ENCODE measurements around the gene MSANTD3. TPM values are rescaled to one million over a fixed set of nuclear protein-coding genes. Genes with fewer than 3 reads are reported as not detected.
"Not testable (repeated sequence)": the region's sequence is repeated elsewhere in the genome, so short reads cannot be mapped to it uniquely, and the experiment has no call there.

MSANTD3 gene
- 101 and 103 TPM in 2 replicates for total RNA-seq (2014; rRNA removed; shearing (Covaris generic))
- 70.2 and 87.0 TPM in 2 replicates for polyA plus RNA-seq (2015; cell fraction: cytosol; rRNA removed)
- polyA plus RNA-seq (2015; cell fraction: nucleus; rRNA removed) = 24.8 and 30.7 TPM in 2 replicates

GRCh38 chr9:100426530-100427365 is at the start of gene MSANTD3:
Gene MSANTD3, plus strand, starts transcription at chr9:100427143. Its CDS starts 14,796 bp downstream, at chr9:100441939.
- peak; percentile 52 for DNase-seq (ENCODE audit: low read depth, low spot score)
- in situ Hi-C loops (cut with HindIII; ENCODE audit: low pct_unique_long_range_greater_than_20kb, low sequenced_read_pairs) = no loop called here

- in situ Hi-C loops (cut with HindIII; ENCODE audit: low pct_unique_long_range_greater_than_20kb, low sequenced_read_pairs) = no loop called here
- DNase-seq (ENCODE audit: low read depth, low spot score) = no peak
Measured at GRCh38 chr9:100379862-100380261, 47.1 kb upstream of the MSANTD3 start.

GRCh38 chr9:100392989-100393388 is 34.0 kb upstream of the MSANTD3 start:
- DNase-seq (ENCODE audit: low read depth, low spot score); in situ Hi-C loops (cut with HindIII; ENCODE audit: low pct_unique_long_range_greater_than_20kb, low sequenced_read_pairs): not testable (repeated sequence)

GRCh38 chr9:100394032-100394695 is 32.8 kb upstream of the MSANTD3 start:
- in situ Hi-C loops (cut with HindIII; ENCODE audit: low pct_unique_long_range_greater_than_20kb, low sequenced_read_pairs) = no loop called here
- DNase-seq (ENCODE audit: low read depth, low spot score) = no peak

GRCh38 chr9:100394816-100395215 is 32.1 kb upstream of the MSANTD3 start:
- DNase-seq (ENCODE audit: low read depth, low spot score) = no peak
- in situ Hi-C loops (cut with HindIII; ENCODE audit: low pct_unique_long_range_greater_than_20kb, low sequenced_read_pairs) = no loop called here

GRCh38 chr9:100396769-100397168 is 30.2 kb upstream of the MSANTD3 start:
- DNase-seq (ENCODE audit: low read depth, low spot score) = no peak
- in situ Hi-C loops (cut with HindIII; ENCODE audit: low pct_unique_long_range_greater_than_20kb, low sequenced_read_pairs) = no loop called here

GRCh38 chr9:100397529-100398266 is 29.2 kb upstream of the MSANTD3 start:
- DNase-seq (ENCODE audit: low read depth, low spot score) = no peak
- in situ Hi-C loops (cut with HindIII; ENCODE audit: low pct_unique_long_range_greater_than_20kb, low sequenced_read_pairs) = no loop called here

- DNase-seq (ENCODE audit: low read depth, low spot score) = no peak
- in situ Hi-C loops (cut with HindIII; ENCODE audit: low pct_unique_long_range_greater_than_20kb, low sequenced_read_pairs) = no loop called here
Measured at GRCh38 chr9:100401042-100401441, 25.9 kb upstream of the MSANTD3 start.

GRCh38 chr9:100406962-100407361 is 20.0 kb upstream of the MSANTD3 start:
- in situ Hi-C loops (cut with HindIII; ENCODE audit: low pct_unique_long_range_greater_than_20kb, low sequenced_read_pairs) = no loop called here
- no peak for DNase-seq (ENCODE audit: low read depth, low spot score)

GRCh38 chr9:100408546-100409175 is 18.3 kb upstream of the MSANTD3 start:
- DNase-seq (ENCODE audit: low read depth, low spot score) = no peak
- in situ Hi-C loops (cut with HindIII; ENCODE audit: low pct_unique_long_range_greater_than_20kb, low sequenced_read_pairs) = no loop called here

- DNase-seq (ENCODE audit: low read depth, low spot score) = no peak
- in situ Hi-C loops (cut with HindIII; ENCODE audit: low pct_unique_long_range_greater_than_20kb, low sequenced_read_pairs) = no loop called here
Measured at GRCh38 chr9:100409176-100409556, 17.8 kb upstream of the MSANTD3 start.

GRCh38 chr9:100411472-100412283 is 15.3 kb upstream of the MSANTD3 start:
- in situ Hi-C loops (cut with HindIII; ENCODE audit: low pct_unique_long_range_greater_than_20kb, low sequenced_read_pairs) = no loop called here
- peak; percentile 91 for DNase-seq (ENCODE audit: low read depth, low spot score)

GRCh38 chr9:100413839-100414420 is 13.0 kb upstream of the MSANTD3 start:
- no peak for DNase-seq (ENCODE audit: low read depth, low spot score)
- in situ Hi-C loops (cut with HindIII; ENCODE audit: low pct_unique_long_range_greater_than_20kb, low sequenced_read_pairs) = no loop called here

GRCh38 chr9:100417815-100418214 is 9.1 kb upstream of the MSANTD3 start:
- in situ Hi-C loops (cut with HindIII; ENCODE audit: low pct_unique_long_range_greater_than_20kb, low sequenced_read_pairs) = no loop called here
- DNase-seq (ENCODE audit: low read depth, low spot score) = no peak

GRCh38 chr9:100419166-100419565 is 7.8 kb upstream of the MSANTD3 start:
- no peak for DNase-seq (ENCODE audit: low read depth, low spot score)
- in situ Hi-C loops (cut with HindIII; ENCODE audit: low pct_unique_long_range_greater_than_20kb, low sequenced_read_pairs) = no loop called here

- DNase-seq (ENCODE audit: low read depth, low spot score); in situ Hi-C loops (cut with HindIII; ENCODE audit: low pct_unique_long_range_greater_than_20kb, low sequenced_read_pairs): not testable (repeated sequence)
Measured at GRCh38 chr9:100421116-100421515, 5.8 kb upstream of the MSANTD3 start.

- in situ Hi-C loops (cut with HindIII; ENCODE audit: low pct_unique_long_range_greater_than_20kb, low sequenced_read_pairs) = no loop called here
Measured at GRCh38 chr9:100425758-100426157, 1.2 kb upstream of the MSANTD3 start.

More at GRCh38 chr9:100425758-100426157, 1.2 kb upstream of the MSANTD3 start:
- no peak for DNase-seq (ENCODE audit: low read depth, low spot score)

All from SK-MEL-5 (cell line).